Stimulated activated CD8-positive, alpha-beta memory T cell treated with anti-CD3 and anti-CD28 coated beads, Interleukin-7, amount 100 ng/mL, for 24 hours (primary cell): ENCODE data around the gene ZNF117.
"Not testable (repeated sequence)": the region's sequence is repeated elsewhere in the genome, so short reads cannot be mapped to it uniquely, and the experiment has no call there.

ENCODE experiments used
- DNase-seq: peaks from one replicate; pipeline ENCODE4 v3.0.0-alpha.2; 2020; ENCODE audit warnings: low read depth

The ZNF117 gene

GRCh38 chr7:64996305-64996704 is 5.5 kb upstream of the ZNF117 start:
- DNase-seq = no peak

DNA sequence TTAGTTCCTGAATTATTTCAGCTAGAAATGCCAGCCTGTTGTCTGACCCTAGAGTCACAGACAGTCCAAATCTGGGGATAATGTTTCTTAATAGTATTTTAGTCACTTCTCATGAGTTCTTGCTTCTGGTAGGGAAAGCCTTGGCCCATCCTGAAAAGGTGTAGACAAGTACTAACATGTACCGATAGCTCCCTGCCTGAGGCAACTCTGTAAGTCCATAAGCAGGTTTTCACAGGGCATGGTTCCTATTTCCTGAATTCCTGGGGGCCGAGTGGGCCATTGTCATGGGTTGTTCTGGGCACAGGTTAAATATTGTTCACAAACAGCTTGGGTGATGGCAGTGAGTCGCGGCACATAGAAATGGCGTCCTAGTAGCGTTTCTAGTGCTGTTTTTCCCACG is 3.1 kb upstream of the ZNF117 start:
- DNase-seq = no peak

- DNase-seq = no peak
Observed at GRCh38 chr7:64992971-64993370, 2.1 kb upstream of the ZNF117 start.

DNA sequence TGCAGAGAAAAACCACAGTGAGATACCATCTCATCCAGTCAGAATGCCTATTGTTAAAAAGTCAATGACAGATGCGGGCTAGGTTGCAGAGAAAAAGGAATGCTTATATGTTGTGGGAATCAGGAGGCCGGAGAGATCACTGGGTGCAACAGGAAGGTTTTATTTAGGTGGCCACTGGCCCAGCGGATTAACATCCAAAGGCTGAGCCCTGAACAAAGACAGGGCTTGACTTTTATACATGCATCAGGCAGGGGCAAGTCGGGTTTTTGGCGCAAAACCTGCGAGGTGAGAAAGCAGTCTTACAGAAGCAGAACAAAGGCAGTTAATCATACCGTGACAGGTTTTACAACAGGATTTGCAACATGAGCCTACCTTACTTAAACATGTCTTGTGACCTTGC is 620 bp downstream of the ZNF117 start:
- no peak for DNase-seq

GRCh38 chr7:64978497-64979203 is 12.2 kb downstream of the ZNF117 start:
- no peak for DNase-seq

DNA sequence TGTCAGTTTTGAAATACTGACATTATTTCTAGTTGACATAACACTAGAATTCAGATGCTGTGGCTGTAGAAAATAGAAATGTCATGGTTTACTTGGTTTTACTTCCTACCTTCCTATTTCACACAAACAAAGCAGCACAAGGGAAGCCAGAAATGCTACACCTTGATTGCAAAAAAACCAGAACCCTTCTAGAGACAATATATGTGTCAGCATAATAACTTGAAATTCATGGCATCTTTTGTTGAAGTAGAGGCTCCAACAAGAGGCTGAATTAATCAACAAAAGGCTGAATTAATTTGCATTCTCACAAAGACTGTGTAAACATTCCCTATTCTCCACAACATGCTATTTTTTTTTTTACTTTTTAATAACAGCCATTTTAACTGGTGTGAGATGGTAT is 25.2 kb downstream of the ZNF117 start:
- no peak for DNase-seq

DNA sequence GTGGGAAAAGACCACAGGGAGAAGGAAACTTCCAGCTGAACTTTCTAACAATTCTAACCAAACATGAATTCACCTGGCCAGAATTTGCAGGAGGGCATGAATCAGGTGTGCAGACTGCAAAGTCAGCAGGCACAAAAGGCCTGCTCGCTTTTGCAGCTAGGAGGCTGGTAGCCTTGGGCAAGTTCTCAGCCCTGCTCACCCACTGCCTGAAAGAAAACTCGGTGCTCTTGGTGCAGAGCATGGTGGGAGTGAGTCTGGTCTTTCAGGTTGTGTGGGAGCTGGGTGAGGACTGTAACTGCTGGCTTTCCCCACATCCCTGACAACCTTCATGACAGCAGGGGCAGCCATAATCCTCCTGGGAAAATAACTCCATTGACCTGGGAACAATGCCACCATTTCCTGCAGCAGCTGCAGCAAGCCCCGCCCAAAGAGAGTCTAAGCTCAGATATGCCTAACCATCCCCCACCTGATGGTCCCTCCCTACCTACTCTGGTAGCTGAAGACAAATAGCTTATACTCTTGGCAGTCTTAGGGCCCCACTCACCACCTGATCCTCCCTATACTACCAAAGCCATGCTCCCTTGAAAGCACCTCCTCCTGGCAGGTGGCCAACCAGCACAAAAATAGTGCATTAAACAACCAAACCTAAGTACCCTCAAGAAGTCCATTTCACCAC is 31.6 kb downstream of the ZNF117 start:
- no peak for DNase-seq

GRCh38 chr7:64951250-64951848 is 39.5 kb downstream of the ZNF117 start:
- no peak for DNase-seq

- not testable (repeated sequence) for DNase-seq
Observed at GRCh38 chr7:64950673-64951072, 40.2 kb downstream of the ZNF117 start.

DNA sequence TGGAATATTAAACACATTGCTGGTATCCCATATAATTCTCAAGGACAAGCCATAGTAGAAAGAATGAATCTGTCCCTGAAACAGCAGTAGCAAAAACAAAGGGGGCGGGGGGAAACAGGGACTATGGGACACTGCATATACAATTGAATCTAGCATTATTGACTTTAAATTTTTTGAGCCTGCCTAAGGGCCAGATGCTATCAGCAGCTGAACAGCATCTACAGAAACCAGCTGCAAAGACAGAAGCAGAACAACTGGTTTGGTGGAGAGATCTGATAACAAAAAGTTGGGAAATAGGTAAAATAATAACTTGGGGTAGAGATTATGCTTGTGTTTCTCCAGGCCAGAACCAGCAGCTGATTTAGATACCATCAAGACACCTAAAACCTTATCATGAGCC is 42.1 kb downstream of the ZNF117 start:
- DNase-seq = not testable (repeated sequence)

DNA sequence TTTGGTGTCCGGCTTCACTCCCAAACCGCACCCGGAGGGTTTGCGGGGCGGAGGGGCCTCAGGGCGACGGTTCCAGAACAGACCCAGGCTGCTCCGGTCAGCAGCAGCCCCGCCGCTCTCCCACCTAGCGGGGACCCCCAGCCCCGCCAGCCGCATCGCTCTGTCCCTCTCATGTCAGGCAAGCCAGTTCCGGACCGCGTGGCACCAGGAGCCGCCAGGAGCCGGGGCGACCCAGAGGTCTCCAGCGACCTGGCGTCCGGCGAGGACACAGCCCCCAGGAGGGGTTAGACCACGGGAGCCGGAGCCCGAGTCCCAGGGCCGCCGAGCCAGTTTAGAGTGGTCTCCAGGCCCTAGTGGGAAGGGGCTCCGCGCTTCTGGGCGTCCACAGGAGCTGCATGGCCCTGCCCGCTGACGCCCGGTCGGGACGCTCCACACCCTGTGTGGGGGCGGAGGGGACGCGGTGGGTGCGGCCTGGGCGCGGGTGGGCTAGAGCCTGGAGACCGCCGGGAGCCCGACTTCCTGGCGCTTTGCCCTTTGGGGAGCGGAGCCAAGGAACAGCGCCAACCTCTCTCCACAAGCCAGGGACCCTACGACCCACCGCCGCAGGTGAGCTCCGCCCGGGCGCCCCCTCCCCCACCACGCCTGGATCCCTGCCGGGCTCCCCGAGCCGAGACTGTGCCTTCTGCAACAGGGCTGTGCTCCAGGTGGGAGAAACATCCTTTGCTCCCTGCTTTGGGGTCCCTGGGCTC is 43.4 kb downstream of the ZNF117 start:
- DNase-seq = no peak

DNA sequence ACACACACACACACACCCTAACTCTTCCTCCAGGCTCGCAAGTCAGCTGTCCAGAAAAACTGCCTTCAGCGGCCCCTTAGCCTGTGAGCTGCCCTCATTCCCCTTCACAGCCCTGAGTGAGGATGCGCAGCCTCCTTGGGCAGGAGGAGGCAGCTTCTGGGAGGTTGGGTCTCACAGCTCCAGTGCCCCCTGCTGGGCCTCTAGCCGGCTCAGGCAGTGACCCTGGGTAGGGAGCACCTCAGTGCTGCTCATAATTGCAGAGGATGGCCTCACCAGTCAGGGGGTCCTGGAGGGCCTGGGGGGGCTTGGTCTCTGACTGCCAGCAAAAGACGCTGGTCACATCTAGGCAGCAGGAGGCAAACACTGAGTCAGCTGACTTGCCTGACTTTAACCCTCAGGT is 44.1 kb downstream of the ZNF117 start:
- DNase-seq = no peak

- DNase-seq = no peak
Observed at GRCh38 chr7:64945503-64946175, 45.2 kb downstream of the ZNF117 start.

- DNase-seq = not testable (repeated sequence)
Observed at GRCh38 chr7:64944667-64945502, 46.0 kb downstream of the ZNF117 start.

- not testable (repeated sequence) for DNase-seq
Observed at GRCh38 chr7:64940021-64940420, 50.8 kb downstream of the ZNF117 start.

GRCh38 chr7:64938540-64938939 is 52.3 kb downstream of the ZNF117 start:
- DNase-seq = no peak

DNA sequence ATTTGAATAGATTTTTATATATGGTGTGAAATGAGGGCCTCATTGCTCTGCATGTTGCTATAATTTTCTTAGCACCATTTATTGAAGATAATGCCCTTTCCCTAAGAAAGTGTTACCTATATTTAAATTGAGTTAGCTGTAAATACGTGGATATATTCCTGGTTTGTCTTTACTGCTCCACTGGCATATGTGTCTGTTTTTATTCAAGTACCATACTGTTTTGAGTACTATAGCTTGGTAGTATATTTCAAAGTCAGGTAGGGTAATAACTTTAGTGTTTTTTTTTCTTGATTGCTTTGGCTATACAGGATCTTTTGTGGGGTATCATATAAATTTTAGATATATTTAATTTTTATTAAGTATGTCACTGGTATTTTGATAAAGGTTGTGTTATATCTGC is 56.4 kb downstream of the ZNF117 start:
- DNase-seq = no peak

DNA sequence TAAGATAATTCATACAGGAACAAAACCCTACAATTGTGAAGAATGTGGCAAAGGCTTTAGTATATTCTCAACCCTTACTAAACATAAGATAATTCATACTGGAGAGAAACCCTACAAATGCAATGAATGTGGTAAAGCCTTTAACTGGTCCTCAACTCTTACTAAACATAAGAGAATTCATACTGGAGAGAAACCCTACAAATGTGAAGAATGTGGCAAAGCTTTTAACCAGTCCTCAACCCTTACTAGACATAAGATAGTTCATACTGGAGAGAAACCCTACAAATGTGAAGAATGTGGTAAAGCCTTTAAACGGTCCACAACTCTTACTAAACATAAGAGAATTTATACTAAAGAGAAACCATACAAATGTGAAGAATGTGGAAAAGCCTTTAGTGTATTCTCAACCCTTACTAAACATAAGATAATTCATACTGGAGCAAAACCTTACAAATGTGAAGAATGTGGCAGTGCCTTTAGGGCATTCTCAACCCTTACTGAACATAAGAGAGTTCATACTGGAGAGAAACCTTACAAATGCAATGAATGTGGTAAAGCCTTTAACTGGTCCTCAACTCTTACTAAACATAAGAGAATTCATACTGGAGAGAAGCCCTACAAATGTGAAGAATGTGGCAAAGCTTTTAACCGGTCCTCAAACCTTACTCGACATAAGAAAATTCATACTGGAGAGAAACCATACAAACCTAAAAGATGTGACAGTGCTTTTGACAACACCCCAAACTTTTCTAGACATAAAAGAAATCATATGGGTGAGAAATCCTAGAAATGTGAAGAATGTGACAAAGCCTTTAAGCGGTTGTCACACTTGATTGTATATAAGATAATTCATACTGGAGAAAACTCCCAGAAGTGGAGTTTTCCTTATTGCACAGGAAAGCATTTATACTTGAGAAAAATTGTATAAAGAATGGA is 62.3 kb downstream of the ZNF117 start:
- DNase-seq = not testable (repeated sequence)
